GM19328 (cell line): Measurements from ENCODE around the gene RCBTB2.

Source experiments
- ATAC-seq: cut with Tn5 transposase; IDR thresholded peaks from one replicate; pipeline ENCODE4 v1.9.1; 2021; ENCODE audit warnings: mild to moderate bottlenecking, moderate library complexity; ENCODE audit not compliant: unreplicated experiment

The RCBTB2 gene

DNA sequence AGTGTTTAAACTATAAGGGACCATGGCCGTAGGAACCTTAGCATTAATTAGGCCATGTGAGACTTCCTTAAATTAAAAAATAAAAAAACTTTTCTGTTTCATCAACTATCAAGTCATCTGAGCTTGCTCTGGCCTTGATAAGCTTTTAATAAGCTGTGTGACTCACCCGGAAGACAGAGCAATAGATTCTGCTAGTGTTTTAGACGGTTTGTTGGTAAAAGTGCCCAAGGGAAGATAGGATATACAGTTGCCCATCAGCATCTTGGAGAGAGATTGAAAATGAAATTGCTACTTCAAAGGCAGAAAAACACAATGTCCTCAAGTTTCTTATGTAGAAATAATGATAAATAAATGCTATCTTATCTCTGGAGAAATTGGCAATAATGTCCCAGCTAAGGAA lies 31.2 kb upstream of the RCBTB2 start:
- no peak for ATAC-seq

DNA sequence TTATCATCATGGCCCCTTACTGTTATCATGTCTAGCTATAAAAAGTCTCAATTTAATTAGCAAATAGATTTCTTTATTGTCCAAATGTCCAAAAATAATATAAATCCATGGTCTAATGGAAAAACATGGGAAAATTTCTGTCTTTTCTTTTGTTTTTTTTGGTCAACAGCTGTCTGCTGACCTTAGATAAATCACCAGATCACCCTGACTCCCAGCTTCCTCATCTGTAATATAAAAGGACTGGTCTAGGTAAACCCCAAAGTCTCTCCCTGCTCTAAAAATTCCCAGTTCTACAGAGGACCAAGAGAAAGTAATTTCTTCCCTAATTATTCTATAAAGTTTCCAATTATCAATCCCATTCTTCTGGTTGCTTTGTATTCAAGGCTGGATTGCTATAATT lies 30.7 kb upstream of the RCBTB2 start:
- ATAC-seq, result no peak

DNA sequence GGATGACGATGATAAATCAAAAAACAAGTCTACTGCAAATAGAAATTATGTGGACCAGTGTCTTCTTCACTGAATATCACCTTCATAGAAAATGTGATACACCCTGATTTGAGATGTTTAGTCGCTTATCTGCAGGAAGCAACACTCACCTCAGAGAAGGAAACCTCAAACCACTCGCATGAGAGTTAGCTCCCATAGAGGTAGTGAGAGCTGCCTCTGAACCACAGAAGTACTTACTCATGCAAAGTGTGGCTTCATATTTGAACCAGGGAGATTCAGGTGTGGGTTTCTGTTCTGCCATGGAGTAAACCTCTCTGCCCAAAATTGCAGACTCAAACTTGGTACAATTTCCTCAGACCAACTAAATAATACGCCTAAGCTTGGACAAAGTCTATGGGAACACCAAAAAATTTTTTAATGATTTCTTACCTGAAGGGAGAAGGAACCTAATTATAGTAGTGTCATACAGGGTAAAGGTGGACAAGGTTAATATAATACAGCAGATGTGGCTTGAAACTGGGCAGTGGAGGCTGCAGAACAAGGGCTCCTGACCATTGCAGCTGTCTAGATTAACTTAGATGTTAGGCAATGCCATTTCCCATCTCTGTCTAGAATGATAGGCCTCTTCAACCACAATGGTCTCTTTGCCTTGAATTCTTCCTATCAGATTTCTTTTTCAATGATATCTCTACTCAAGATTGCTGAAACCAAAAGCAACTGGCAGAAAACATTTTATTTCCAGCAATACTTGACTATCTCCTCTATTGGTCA lies 29.6 kb upstream of the RCBTB2 start:
- ATAC-seq, result peak; percentile 99

DNA sequence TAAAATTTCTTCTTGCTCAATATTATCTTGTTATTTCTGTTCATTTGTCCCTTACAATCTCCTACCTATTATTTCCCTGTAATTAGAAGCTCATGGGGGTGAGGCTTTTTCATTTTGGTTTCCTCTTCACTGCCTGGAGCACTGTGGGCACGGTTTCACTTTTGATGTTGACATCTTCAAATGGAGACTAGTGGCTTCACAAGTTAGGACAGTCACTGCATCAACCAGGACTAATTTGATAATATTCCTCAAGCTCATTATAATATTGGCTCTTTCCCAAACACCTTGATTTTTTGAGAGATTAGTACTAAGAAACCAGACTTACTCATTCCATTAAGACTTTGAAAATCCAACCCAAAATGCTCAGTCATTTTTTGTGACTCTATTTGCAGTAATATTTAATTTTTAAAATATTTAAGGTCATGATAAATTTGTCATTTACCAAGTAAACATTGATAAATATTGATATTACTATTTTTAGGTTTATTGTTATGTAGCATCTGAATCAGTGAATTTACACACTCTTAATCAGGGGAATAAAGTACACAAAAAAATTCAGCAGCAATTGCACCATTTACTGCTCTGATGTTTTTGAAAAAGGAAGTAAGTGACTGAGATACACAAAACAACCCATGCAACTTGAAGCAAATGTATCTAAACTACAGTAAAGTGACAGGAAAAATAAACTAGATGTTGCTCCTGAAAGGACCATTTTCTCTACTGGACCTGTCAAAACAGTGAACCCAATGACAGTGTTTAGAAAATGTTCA lies 28.8 kb upstream of the RCBTB2 start:
- peak; percentile 13 for ATAC-seq

DNA sequence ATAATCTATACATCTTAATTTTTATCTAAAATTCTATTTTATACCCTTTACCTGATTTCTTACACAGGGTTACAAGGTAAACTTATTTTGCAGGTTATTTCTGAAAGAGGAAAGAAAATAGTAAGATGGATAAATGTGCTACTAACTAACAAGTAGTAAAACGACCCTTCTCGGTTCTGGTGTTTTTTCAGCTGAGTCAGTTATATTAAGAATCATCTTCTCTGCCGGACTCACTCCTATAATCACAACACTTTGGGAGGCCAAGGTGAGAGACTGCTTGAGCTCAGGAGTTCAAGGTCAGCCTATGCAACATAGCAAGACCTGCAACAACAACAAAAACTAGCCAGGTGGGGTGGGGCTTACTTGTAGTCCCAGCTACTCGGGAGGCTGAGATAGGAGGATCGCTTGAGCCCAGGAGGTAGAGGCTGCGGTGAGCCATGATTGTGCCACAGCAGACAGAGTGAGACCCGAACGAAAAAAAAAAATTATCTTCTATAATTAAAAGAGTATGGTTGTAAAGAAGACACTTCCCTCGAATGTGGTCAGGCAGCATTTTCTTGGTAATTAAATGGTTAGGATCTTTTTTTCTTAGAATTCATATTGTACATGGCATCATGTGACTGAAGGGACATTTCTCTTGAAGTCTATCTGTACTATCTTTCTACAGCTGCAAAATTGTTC lies 27.9 kb upstream of the RCBTB2 start:
- no peak for ATAC-seq

DNA sequence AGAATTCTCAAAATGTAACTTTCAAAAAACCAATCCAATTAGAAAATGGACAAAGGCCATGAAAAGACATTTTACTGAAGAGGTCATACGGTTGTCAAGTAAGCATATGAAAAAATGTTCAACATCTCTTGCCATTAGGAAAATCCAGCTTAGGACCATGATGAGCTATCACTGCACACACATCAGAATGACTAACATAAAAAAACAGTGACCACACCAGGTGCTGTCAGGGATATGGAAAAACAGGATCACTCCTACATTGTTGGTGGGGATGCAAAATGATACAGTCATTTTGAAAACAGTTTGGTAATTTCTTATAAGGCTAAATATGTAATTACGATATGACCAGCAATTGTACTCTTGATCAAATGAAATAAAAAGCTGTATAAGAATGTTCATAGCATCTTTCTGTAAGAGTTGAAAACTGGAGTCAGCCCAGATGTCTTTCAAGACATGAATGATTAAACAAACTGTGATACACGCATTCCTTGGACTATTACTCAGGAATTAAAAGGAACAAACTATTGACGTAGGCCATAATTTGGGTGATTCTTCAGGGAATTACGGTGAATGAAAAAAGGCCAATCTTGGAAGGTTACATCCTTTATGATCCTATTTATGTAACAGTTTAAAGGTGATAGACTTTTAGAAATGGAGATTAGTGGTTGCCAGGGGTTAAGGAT lies 26.9 kb upstream of the RCBTB2 start:
- no peak for ATAC-seq

DNA sequence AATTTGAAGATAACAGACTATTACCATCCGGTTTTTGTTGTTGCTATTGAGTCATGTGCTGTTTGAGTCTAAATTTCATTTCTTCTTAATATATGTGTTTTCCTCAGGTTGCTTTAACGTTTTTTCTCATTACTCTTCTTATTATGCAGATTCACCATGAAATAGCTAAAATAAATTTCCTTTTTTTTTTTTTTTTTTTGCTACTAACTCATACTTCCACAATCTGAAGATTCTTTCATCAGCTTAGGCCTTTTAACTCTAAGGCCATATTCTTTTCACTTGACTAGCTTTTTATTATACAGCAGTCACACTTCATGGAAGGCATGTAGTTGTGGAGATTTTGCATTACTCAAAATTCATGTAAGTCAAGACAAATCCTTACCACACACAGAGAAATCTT lies 23.9 kb upstream of the RCBTB2 start:
- ATAC-seq, result no peak

DNA sequence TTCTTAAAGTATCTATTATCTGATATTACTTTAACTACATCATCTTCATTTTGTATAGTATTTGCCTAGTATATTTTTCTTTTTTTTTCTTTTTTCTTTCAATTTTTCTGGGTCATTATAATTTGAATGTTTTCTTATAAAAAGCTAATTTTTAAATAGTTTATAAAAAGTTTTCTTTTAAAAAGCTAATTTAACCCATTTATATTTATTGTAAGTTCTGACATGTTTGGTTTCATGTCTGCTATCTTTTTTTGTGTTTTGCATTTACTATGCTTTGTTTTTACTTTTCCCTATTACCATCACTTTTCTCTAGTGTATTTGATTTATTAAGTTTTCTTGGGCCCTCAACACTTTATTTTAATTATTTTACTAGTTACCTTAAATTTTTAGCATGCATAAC lies 22.6 kb upstream of the RCBTB2 start:
- no peak for ATAC-seq

DNA sequence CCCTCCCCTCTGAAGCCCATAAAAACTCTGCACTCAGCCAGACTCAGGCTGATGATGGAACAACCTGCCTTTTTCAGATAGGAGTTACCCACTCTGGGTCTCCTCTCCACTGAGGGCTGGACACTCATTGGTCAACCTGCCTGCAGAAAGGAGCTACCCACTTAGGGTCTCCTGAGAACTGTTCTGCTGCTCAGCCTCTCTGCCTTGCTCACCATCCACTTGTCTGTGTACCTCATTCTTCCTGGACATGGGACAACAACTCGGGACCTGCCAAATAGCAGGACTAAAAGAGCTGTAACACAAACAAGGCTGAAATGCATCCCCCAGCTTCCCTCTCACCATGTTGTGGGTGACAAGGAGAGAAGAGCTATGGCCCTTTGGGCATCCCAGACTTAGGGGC lies 18.4 kb upstream of the RCBTB2 start:
- ATAC-seq, result no peak

DNA sequence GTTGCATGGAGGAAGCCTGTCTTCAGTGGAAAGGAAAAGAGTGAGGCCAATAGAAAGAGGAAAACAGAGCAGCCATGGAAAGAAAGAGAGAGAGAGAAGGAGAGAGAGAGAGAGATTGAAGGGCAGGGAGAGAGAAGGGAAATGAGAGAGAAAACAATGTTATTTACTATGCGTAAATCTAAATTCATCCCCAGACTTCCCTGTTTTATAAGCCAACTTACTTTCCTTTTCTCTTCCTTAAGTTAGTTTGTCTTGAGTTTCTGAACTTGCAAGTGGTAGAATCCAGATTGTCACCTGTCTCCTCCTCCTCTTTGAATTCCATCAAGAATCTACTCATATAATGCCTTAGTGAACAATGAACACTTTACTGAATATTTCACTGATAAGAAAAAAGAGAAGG lies 16.8 kb upstream of the RCBTB2 start:
- no peak for ATAC-seq

DNA sequence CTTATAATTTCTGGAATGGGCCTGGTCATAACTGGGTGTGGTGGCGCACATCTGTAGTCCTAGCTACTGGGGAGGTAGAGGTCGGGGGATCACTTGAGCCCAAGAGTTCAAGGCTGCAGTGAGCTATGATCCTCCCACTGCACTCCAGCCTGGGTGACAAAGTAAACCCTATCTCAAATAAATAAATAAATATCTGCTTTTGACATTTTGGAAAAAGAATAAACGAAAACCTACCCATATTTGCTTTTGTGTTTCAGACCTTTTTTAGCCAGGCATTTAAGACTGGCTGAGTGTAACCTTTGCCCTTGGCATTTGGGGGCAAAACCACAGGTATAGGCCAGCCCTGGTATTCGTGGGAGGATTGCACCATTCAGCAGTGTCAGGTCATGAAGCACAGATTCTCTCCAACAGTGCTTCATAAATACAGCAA lies 14.8 kb upstream of the RCBTB2 start:
- ATAC-seq, result no peak

DNA sequence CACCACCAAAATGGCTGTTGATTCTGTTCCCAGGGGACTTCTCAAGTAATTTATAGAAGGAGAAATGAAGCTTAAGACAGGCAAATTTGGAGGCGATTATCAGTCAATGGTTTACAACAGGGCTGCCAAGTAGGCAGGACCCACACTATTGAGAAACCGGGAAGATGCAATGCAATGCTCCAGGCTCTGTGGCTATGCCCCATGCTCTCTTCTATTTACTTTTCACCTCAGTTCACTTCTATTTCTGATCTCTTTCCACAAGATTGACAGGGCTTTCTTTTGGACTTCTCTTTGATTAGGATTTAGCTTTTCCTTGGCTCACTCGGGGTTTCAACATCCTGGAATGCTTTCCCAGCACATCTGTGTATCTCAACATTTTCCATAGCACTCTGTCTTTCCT lies 12.7 kb upstream of the RCBTB2 start:
- no peak for ATAC-seq

DNA sequence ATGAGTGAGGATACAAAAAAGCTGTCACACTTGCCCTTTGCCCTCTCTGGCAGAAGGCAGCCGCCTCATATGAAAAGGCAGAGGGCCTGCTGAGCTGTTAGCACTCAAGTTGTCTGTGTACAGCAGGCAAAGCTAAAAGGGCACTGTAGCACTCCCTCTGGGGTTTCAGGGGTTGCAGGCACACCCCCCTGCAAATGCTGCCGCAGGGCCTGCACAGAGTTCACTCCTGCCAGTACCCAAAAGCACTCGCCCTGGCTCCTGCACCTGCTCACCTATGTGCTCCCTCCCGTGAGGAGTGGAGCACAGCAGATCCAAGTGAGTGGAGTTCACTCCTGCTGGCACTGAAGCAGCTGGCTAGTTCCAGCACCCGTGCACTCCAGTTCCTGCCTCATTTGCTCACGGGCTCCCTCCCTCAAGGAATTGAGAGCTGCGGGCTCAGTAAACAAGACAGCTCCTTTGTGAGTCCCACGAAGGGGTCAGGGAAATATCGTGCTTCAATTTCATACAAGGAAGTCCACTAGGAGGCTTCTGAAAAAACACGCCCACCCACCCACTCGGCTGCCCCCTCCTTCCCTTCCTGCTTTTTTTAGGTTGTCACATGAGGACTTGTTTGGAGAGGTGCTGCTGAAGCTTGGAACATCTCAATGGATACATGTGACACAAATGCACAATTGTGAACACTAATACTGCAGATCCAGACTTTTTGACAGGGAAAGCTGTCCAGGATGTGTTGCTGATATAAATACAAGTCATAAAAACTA lies 9.9 kb upstream of the RCBTB2 start:
- ATAC-seq, result no peak

DNA sequence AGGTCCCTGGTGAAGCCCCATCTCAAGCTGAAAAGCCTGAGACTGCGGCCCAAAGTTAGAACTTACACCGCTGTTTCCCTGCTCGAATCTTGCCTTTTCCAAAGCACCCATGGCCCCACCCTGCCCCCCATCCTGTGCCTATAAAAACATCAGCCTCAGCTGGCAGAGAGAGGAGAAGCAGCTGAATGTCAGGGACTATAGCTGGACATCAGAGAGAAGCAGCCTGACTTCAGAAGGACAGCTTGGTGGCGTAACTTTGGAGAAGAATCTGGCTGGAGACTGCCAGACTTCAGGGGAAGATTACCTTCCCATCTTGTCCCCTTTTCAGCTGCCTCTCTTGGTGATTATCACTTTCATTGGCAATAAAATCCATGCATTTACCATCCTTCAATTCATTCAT lies 9.3 kb upstream of the RCBTB2 start:
- no peak for ATAC-seq

DNA sequence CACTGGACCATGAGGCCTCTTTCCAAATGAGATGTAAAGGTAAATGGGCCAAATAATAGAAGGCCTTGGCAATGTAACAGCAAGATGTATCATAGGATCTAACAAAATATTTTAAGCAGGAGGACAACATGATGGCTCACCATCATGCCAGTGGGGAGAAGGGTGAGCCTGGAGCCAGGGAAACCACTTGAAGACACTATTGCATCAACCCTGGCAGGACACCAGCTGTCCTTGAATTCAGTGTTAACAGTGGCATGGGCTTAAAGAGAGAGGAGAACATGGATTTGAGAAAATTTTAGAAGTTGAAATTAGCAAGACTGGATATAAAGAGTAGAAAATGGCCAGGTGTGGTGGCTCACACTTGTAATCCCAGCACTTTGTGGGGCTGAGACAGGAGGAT lies 6.7 kb upstream of the RCBTB2 start:
- ATAC-seq, result no peak

DNA sequence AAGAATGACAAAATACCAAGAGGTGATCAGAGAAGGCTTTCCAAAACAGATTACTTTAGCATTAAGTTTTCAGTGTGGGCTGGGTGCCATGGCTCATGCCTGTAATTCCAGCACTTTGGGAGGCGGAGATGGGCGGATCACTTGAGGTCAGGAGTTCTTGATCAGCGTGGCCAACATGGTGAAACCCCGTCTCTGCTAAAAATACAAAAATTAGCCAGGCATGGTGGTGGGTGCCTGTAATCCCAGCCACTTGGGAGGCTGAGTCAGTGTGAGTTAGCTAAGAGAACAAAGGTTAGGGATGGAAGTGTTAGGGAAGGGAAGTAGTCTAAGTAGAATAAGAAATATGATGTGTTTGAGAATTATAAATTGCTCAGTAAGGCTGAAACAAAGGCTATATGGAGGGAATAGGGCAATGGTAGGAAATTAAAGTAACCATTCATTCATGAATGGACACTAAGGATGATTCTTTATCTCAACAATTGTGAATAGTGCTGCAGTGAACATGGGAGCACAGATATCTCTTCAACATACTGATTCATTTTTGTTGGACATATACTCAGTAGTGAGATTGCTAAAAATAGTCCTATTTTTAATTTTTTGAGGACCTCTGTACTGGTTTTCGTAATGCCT lies 3.9 kb upstream of the RCBTB2 start:
- ATAC-seq, result no peak

DNA sequence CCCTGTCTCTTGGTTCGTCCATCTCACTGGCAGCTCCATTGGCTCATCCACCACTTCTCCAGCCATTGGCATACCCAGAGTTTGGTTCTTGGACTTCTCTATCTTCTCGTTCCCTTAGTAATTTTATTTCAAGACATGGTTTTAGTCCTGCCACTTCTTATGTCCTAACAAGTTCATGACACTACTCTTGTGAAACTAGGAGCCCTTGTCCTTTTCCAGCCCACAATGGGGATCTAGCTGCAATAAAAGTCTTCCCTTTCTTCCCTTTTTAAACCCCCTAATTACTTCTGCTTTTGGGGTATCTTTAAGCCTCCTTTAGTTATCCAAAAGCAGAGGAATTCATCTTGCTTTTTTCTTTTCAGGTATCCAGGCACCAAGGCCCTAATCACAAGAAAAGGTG lies 2.9 kb upstream of the RCBTB2 start:
- ATAC-seq, result no peak

DNA sequence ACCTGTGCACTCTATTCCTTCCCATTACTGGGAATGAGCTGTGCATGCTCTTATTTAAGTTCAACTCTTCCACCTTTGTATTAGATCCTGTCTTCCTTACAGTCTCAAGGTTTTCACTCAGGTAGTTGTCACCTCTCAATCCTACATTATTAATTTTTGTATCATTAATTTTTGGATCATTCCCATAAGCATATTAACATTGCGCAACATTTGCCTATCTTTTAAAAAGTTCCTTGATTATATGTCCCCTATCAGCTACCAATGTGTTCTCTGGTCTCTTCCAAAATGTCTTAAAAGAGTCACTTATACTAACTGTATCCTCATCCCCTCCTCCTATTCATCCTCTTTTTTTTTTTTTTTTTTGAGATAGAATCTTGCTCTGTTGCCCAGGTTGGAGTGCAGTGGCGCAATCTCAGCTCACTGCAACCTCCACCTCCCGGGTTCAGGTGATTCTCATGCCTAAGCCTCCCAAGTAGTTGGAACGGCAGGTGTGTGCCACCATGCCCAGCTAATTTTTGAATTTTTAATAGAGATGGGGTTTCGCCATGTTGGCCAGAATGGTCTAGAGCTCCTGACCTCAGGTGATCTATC lies 2.1 kb upstream of the RCBTB2 start:
- ATAC-seq, result no peak

DNA sequence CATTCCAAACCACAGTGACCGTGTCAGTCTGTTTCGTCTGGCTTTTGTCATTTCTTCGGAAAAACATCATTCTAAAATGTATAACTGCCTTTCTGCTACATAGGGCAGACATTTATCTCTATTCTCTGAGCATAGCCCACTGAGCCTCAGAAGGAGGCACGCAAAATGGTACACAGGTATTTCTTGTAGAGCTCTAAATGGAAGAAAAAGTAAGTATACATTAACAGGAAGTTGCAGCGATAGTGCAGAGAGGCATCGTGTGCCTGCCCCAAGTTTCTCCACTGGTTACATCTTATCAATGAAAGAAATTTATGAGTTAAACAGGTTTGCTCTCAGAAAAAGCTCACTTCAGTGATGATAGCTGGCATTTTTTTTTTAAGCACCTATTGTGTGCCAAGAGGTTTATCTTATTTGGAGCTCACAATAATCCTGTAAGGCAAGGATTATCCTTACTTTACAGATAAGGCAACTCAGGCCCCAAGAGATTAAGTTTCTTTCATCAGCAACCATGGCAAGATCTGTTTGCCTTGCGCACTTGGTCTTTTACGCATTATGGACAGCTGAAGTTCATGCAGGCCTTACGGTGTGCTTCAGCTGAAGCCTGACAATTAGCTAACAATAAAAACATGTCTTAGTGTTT lies 1.2 kb upstream of the RCBTB2 start:
- no peak for ATAC-seq

DNA sequence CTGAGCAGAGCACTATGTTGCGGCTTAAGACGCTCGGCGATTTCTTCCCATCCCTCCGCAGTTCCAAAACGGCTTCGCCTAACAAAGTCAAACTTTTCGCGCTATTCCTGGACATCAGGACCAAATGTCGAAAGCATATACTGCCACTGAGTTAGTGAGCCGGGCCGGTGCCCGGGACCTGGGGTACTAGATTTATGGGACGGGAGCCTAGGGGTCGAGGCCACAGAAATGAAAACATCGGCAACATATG lies 699 bp downstream of the RCBTB2 start:
- ATAC-seq, result no peak
